ENCODE results near the gene GPX3. TPM values are rescaled to one million over a fixed set of nuclear protein-coding genes. Genes with fewer than 3 reads are reported as not detected.
A peak's percentile ranks its signal among the peaks of the same experiment; 100 is the strongest.

GPX3 gene
- total and polyA plus RNA-seq, 3 donors from 2014 or later = 119 to 224 (median 216) TPM

DNA sequence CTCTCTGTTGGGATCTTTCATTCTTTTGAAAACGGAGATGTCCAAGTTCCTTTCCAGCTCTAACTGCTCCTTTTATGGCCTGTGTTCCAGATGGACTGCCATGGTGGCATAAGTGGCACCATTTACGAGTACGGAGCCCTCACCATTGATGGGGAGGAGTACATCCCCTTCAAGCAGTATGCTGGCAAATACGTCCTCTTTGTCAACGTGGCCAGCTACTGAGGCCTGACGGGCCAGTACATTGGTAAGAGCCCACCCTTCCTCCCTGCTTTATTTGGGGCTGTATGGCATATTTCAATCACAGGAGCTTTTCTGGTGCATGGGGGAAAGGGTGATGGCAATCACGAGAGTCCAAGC is 4.8 kb downstream of the GPX3 start:
- Histone ChIP-seq H3K4me3 (no peak overlapping the region), H3K27ac (peak overlapping the region in 1 of 2 donors; percentile 85), H3K27me3 (no peaks in the 10 kb centered on the region), H3K9me3 (no peaks in the 10 kb centered on the region), H3K36me3 (ENCODE audit: low read depth, missing control alignments) (no peaks in the 10 kb centered on the region), H3K4me1 (peaks cover 50% of the 10 kb centered on the region)
- TF ChIP-seq, protein P1, sequence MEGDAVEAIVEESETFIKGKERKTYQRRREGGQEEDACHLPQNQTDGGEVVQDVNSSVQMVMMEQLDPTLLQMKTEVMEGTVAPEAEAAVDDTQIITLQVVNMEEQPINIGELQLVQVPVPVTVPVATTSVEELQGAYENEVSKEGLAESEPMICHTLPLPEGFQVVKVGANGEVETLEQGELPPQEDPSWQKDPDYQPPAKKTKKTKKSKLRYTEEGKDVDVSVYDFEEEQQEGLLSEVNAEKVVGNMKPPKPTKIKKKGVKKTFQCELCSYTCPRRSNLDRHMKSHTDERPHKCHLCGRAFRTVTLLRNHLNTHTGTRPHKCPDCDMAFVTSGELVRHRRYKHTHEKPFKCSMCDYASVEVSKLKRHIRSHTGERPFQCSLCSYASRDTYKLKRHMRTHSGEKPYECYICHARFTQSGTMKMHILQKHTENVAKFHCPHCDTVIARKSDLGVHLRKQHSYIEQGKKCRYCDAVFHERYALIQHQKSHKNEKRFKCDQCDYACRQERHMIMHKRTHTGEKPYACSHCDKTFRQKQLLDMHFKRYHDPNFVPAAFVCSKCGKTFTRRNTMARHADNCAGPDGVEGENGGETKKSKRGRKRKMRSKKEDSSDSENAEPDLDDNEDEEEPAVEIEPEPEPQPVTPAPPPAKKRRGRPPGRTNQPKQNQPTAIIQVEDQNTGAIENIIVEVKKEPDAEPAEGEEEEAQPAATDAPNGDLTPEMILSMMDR (IDR thresholded peaks at IDR 0.05) = no peak
- TF ChIP-seq POLR2A (IDR thresholded peaks at IDR 0.05) = no peak
- DNase-seq = no peak
- 93 to 95% methylated on average over 7 of the region's 7 CpGs for WGBS, 2 donors
- intact Hi-C loops (cut with DNase I; ENCODE audit: low total_unique reads) = no loop called here

DNA sequence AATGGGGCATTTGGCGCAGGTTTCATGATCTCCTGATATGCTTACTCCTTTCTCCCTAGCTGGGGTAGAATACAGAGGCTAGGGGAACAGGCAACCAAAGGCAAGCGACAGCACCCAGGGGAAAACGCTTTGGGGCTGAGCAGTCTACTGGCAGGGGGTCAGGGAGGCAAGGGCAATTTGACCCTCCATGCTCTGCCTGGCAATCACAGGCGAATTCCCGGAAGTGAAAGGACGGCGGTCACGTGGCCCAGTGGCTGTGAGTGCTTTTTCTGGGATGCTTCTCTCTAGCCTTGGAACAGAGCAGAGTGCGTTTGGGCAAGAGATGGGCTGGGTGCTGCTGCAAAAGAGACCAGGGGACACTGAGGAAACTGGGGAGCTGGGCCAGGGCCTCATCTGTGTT is 5.7 kb downstream of the GPX3 start:
- TF ChIP-seq POLR2A (IDR thresholded peaks at IDR 0.05) = no peak
- TF ChIP-seq, protein P1 (IDR thresholded peaks at IDR 0.05) = no peak
- Histone ChIP-seq H3K4me3 (no peak overlapping the region), H3K36me3 (ENCODE audit: low read depth, missing control alignments) (no peaks in the 10 kb centered on the region), H3K9me3 (no peaks in the 10 kb centered on the region), H3K27me3 (no peaks in the 10 kb centered on the region), H3K27ac (peak overlapping the region; percentile 28 to 55), H3K4me1 (peaks cover 45% of the 10 kb centered on the region)
- 78 to 84% methylated on average over 9 of the region's 9 CpGs for WGBS, 2 donors
- no peak for DNase-seq
- intact Hi-C loops (cut with DNase I; ENCODE audit: low total_unique reads) = no loop called here

DNA sequence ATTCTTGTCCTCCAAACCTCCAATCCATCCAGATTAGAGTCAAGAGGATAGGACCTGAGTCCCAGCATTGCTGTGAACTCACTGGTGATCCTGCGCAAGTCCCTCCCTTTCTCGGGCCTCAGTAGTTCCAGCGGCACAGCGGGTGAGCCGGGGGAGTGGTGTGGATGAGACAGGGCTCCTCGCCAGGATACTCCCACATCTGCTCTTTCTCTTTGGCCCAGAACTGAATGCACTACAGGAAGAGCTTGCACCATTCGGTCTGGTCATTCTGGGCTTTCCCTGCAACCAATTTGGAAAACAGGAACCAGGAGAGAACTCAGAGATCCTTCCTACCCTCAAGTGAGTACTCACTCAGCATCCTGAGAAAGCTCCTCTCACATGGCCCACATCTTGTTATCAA is 6.3 kb downstream of the GPX3 start:
- DNase-seq = peak; percentile 80
- Histone ChIP-seq H3K4me3 (no peak overlapping the region), H3K27ac (peak overlapping the region; percentile 28 to 55), H3K4me1 (peaks cover 40% of the 10 kb centered on the region), H3K36me3 (ENCODE audit: low read depth, missing control alignments) (no peaks in the 10 kb centered on the region), H3K27me3 (no peaks in the 10 kb centered on the region), H3K9me3 (no peaks in the 10 kb centered on the region)
- intact Hi-C loops (cut with DNase I; ENCODE audit: low total_unique reads) = no loop called here
- TF ChIP-seq POLR2A (IDR thresholded peaks at IDR 0.05) = no peak
- TF ChIP-seq, protein P1 (IDR thresholded peaks at IDR 0.05) = no peak
- WGBS, 2 donors = 19 to 51% methylated on average over 7 of the region's 7 CpGs

DNA sequence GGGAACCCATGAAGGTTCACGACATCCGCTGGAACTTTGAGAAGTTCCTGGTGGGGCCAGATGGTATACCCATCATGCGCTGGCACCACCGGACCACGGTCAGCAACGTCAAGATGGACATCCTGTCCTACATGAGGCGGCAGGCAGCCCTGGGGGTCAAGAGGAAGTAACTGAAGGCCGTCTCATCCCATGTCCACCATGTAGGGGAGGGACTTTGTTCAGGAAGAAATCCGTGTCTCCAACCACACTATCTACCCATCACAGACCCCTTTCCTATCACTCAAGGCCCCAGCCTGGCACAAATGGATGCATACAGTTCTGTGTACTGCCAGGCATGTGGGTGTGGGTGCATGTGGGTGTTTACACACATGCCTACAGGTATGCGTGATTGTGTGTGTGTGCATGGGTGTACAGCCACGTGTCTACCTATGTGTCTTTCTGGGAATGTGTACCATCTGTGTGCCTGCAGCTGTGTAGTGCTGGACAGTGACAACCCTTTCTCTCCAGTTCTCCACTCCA is 7.6 kb downstream of the GPX3 start:
- intact Hi-C loops (cut with DNase I; ENCODE audit: low total_unique reads) = no loop called here

DNA sequence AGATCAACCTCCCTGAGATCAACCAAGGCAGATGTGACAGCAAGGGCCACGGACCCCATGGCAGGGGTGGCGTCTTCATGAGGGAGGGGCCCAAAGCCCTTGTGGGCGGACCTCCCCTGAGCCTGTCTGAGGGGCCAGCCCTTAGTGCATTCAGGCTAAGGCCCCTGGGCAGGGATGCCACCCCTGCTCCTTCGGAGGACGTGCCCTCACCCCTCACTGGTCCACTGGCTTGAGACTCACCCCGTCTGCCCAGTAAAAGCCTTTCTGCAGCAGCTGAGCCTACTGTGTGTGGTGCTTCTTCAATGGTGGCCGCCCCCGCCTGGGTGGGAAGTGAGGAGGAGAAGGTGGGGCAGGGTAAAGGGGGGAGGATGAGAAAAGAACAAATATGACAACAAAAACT is 8.3 kb downstream of the GPX3 start:
- H3K4me3 ChIP-seq = no peak overlapping the region
- intact Hi-C loops (cut with DNase I; ENCODE audit: low total_unique reads) = no loop called here
- H3K27me3 ChIP-seq = no peaks in the 10 kb centered on the region
- 97 to 98% methylated on average over 5 to 8 of the region's 8 CpGs for WGBS, 2 donors
- peaks cover 24% of the 10 kb centered on the region for H3K4me1 ChIP-seq
- DNase-seq = no peak
- TF ChIP-seq POLR2A (IDR thresholded peaks at IDR 0.05) = no peak
- TF ChIP-seq, protein P1 (IDR thresholded peaks at IDR 0.05) = no peak
- no peaks in the 10 kb centered on the region for H3K9me3 ChIP-seq
- no peak overlapping the region for H3K27ac ChIP-seq
- no peaks in the 10 kb centered on the region for H3K36me3 ChIP-seq (ENCODE audit: low read depth, missing control alignments)

More for the DNA sequence above, 7.6 kb downstream of the GPX3 start:
- no peak for DNase-seq
- H3K27me3 ChIP-seq = no peaks in the 10 kb centered on the region
- no peak for TF ChIP-seq POLR2A (IDR thresholded peaks at IDR 0.05)
- TF ChIP-seq, protein P1 (IDR thresholded peaks at IDR 0.05) = no peak
- peaks cover 31% of the 10 kb centered on the region for H3K4me1 ChIP-seq
- H3K4me3 ChIP-seq = no peak overlapping the region
- H3K36me3 ChIP-seq (ENCODE audit: low read depth, missing control alignments) = no peaks in the 10 kb centered on the region
- no peak overlapping the region for H3K27ac ChIP-seq
- WGBS, 2 donors = 92% methylated on average over 11 of the region's 11 CpGs
- H3K9me3 ChIP-seq = no peaks in the 10 kb centered on the region

Data from testis (tissue), 3 donors.